GM12878 (cell line): ENCODE results near the gene ANKRD65. TPM values are rescaled to one million over a fixed set of nuclear protein-coding genes. Genes with fewer than 3 reads are reported as not detected.
A peak's percentile ranks its signal among the peaks of the same experiment; 100 is the strongest.

Experiments
- ATF7 ChIP-seq: fragments of 450-650 bp; IDR thresholded peaks from 2 replicates; pipeline ENCODE4 v1.6.1; 2016; ENCODE audit warnings: low read depth, mild to moderate bottlenecking
- BACH1 ChIP-seq: fragments of 450-650 bp; IDR thresholded peaks from 2 replicates; pipeline ENCODE4 v1.6.1; 2017; ENCODE audit warnings: mild to moderate bottlenecking, borderline replicate concordance
- CBFB ChIP-seq: IDR thresholded peaks from 2 replicates; pipeline ENCODE4 v1.6.1; 2016; ENCODE audit warnings: antibody characterized with exemption, low read depth
- CBX5 ChIP-seq: sonication (generic); IDR thresholded peaks from 2 replicates; pipeline ENCODE4 v1.6.1; 2016; ENCODE audit warnings: low read depth, moderate library complexity, mild to moderate bottlenecking, inconsistent platforms
- DPF2 ChIP-seq: fragments of 450-650 bp; IDR thresholded peaks from 2 replicates; pipeline ENCODE4 v1.6.1; 2017; ENCODE audit warnings: mild to moderate bottlenecking
- EP300 ChIP-seq, 2 experiments: fragments of 150-350 bp in 1 of 2; IDR thresholded peaks; 2 replicates each; pipeline ENCODE4 v1.6.1; 2011 to 2012; ENCODE audit warnings: low read depth in 2 of 2, low read length in 2 of 2, borderline replicate concordance in 1 of 2, improper control_type of control experiment in 1 of 2, inconsistent platforms in 1 of 2; ENCODE audit not compliant: control insufficient read depth in 1 of 2
- FOXK2 ChIP-seq: fragments of 450-650 bp; IDR thresholded peaks from 2 replicates; pipeline ENCODE4 v1.6.1; 2017; ENCODE audit warnings: mild to moderate bottlenecking, moderate library complexity
- KLF5 ChIP-seq: fragments of 450-650 bp; IDR thresholded peaks from 2 replicates; pipeline ENCODE4 v1.6.1; 2014; ENCODE audit warnings: mild to moderate bottlenecking; ENCODE audit not compliant: partially characterized antibody
- LARP7 ChIP-seq: fragments of 450-650 bp; IDR thresholded peaks from 2 replicates; pipeline ENCODE4 v1.6.1; 2017; ENCODE audit warnings: mild to moderate bottlenecking
- MEF2B ChIP-seq: fragments of 450-650 bp; IDR thresholded peaks from 2 replicates; pipeline ENCODE4 v1.6.1; 2018; ENCODE audit warnings: mild to moderate bottlenecking, moderate library complexity; ENCODE audit not compliant: partially characterized antibody, poor library complexity, severe bottlenecking
- NFXL1 ChIP-seq: fragments of 450-650 bp; IDR thresholded peaks from 2 replicates; pipeline ENCODE4 v1.6.1; 2017; ENCODE audit warnings: antibody characterized with exemption, mild to moderate bottlenecking, borderline replicate concordance
- PAX5 ChIP-seq: IDR thresholded peaks from 2 replicates; pipeline ENCODE4 v1.6.1; 2011; ENCODE audit warnings: low read depth, low read length, borderline replicate concordance
- PML ChIP-seq: IDR thresholded peaks from 2 replicates; pipeline ENCODE4 v1.6.1; 2012; ENCODE audit warnings: low read length, inconsistent platforms
- POLR2AphosphoS2 ChIP-seq: IDR thresholded peaks from 2 replicates; pipeline ENCODE4 v1.6.1; 2011; ENCODE audit warnings: low read depth, mild to moderate bottlenecking, low read length, improper control_type of control experiment, moderate library complexity
- POLR2AphosphoS5 ChIP-seq: IDR thresholded peaks from 2 replicates; pipeline ENCODE4 v1.6.1; 2011; ENCODE audit warnings: mild to moderate bottlenecking, low read length, inconsistent platforms
- RAD21 ChIP-seq: IDR thresholded peaks from 2 replicates; pipeline ENCODE4 v1.6.1; 2011; ENCODE audit warnings: mild to moderate bottlenecking, low read depth, low read length, moderate library complexity; ENCODE audit not compliant: insufficient read depth
- RCOR1 ChIP-seq: conservative IDR thresholded peaks from 2 replicates; pipeline ENCODE4 v1.6.1; 2012; ENCODE audit warnings: low read depth, low read length, improper control_type of control experiment
- SMC3 ChIP-seq: IDR thresholded peaks from 2 replicates; pipeline ENCODE4 v1.6.1; 2011; ENCODE audit warnings: low read length, improper control_type of control experiment, borderline replicate concordance
- SP1 ChIP-seq: IDR thresholded peaks from one replicate; pipeline ENCODE4 v1.6.1; 2011; ENCODE audit warnings: low read depth, low read length
- TAF1 ChIP-seq: IDR thresholded peaks from 2 replicates; pipeline ENCODE4 v1.6.1; 2011; ENCODE audit warnings: mild to moderate bottlenecking, low read depth, low read length, borderline replicate concordance
- TBL1XR1 ChIP-seq: IDR thresholded peaks from 2 replicates; pipeline ENCODE4 v1.6.1; 2012; ENCODE audit warnings: low read depth, low read length, improper control_type of control experiment
- TCF12 ChIP-seq: IDR thresholded peaks from 2 replicates; pipeline ENCODE4 v1.6.1; 2011; ENCODE audit warnings: low read depth, mild to moderate bottlenecking, low read length
- YBX1 ChIP-seq: fragments of 450-650 bp; IDR thresholded peaks from 2 replicates; pipeline ENCODE4 v1.6.1; 2016; ENCODE audit warnings: antibody characterized with exemption
- ZNF622 ChIP-seq: fragments of 450-650 bp; IDR thresholded peaks from 2 replicates; pipeline ENCODE4 v1.6.1; 2017; ENCODE audit warnings: mild to moderate bottlenecking, inconsistent platforms
- ZZZ3 ChIP-seq: IDR thresholded peaks from 2 replicates; pipeline ENCODE4 v1.6.1; 2011; ENCODE audit warnings: low read depth; ENCODE audit not compliant: control insufficient read depth, insufficient read length
- polyA plus RNA-seq, 11 experiments: library from polyadenylated mRNA; depleted of rRNA in 4 of 11; unstranded in 6 of 11; stranded (reverse) in 5 of 11; fragments of >200 nt; fragmentation: Nextera tagmentation in 4 of 11; fragmentation: Illumina TruSeq in 1 of 11; extraction: Ambion mirVana in 4 of 11; extraction: Trizol in 1 of 11; gene quantifications; 1 replicate in 1 of 11; 2 replicates in 10 of 11; pipeline versions ENCODE4 v1.2.1 to v1.2.3, GENCODE V29; 2011 to 2016; ENCODE audit warnings: inconsistent platforms in 2 of 11, missing spikeins in 2 of 11, low read depth in 1 of 11
- total RNA-seq, 4 experiments: library from RNA; depleted of rRNA in 3 of 4; stranded (reverse); fragments of >200 nt in 3 of 4; fragmentation: Illumina TruSeq in 1 of 4; extraction: Trizol in 1 of 4; gene quantifications; 2 replicates each; pipeline versions ENCODE4 v1.2.1 to v1.2.3, GENCODE V29; 2013 to 2021
- TF ChIP-seq, protein P1 (sequence below): fragments of 450-650 bp; IDR thresholded peaks from 2 replicates; pipeline ENCODE4 v1.6.1; 2017; ENCODE audit warnings: mild to moderate bottlenecking, moderate library complexity
- TF ChIP-seq, protein P2 (sequence below): fragments of 450-650 bp; conservative IDR thresholded peaks from 2 replicates; pipeline ENCODE4 v1.6.1; 2017; ENCODE audit warnings: mild to moderate bottlenecking, moderate library complexity
- TF ChIP-seq, protein P3 (sequence below): IDR thresholded peaks from 2 replicates; pipeline ENCODE4 v1.6.1; 2012; ENCODE audit warnings: low read depth, low read length, improper control_type of control experiment

ANKRD65 gene
- total and polyA plus RNA-seq, 10 of the 15 experiments (the other 5 are each of a cell fraction or from before 2014, with no cell fraction given), result 0.05 to 2.8 (median 0.37) TPM

DNA sequence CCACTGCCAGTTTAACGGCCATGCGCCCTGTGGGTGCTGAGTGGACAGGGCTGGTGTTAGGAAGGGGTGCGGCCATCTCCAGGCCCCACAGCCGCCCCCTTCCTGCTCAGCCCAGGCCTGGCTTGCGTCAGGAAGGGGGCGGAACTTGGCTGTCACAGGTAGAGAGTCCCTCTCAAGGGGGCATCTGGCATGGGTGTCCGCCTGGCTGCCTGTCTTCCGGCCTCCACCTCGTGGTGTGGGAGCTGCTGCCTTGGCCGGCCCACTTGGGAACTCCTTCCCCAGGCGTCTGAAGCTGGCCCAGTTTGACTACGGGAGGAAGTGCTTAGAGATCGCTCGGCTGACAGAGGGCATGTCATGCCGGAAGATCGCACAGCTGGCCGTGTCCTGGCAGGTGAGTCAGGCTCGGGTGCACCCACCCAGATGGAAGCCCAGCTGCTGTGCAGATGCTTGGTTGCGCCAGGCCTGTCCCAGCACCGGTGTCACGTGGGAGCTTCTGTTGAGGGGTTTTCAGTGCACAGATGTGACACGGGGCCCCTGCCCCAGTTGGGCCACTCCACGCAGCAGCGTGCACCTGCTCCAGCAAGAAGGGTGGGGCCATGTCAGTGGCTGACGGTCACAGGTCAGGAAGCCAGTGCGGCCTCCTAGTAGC lies 41.4 kb upstream of the ANKRD65 start (continued):
- TF ChIP-seq, protein P1, sequence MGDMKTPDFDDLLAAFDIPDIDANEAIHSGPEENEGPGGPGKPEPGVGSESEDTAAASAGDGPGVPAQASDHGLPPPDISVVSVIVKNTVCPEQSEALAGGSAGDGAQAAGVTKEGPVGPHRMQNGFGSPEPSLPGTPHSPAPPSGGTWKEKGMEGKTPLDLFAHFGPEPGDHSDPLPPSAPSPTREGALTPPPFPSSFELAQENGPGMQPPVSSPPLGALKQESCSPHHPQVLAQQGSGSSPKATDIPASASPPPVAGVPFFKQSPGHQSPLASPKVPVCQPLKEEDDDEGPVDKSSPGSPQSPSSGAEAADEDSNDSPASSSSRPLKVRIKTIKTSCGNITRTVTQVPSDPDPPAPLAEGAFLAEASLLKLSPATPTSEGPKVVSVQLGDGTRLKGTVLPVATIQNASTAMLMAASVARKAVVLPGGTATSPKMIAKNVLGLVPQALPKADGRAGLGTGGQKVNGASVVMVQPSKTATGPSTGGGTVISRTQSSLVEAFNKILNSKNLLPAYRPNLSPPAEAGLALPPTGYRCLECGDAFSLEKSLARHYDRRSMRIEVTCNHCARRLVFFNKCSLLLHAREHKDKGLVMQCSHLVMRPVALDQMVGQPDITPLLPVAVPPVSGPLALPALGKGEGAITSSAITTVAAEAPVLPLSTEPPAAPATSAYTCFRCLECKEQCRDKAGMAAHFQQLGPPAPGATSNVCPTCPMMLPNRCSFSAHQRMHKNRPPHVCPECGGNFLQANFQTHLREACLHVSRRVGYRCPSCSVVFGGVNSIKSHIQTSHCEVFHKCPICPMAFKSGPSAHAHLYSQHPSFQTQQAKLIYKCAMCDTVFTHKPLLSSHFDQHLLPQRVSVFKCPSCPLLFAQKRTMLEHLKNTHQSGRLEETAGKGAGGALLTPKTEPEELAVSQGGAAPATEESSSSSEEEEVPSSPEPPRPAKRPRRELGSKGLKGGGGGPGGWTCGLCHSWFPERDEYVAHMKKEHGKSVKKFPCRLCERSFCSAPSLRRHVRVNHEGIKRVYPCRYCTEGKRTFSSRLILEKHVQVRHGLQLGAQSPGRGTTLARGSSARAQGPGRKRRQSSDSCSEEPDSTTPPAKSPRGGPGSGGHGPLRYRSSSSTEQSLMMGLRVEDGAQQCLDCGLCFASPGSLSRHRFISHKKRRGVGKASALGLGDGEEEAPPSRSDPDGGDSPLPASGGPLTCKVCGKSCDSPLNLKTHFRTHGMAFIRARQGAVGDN, result 0 out of 2 replicates have a peak, but pooled peaks have one; percentile 82
- TF ChIP-seq NFXL1, result no peak
- TF ChIP-seq CBFB, result no peak
- TF ChIP-seq PAX5, result peak; percentile 72
- TF ChIP-seq BACH1, result no peak
- TF ChIP-seq TCF12, result peak; percentile 98
- no peak for TF ChIP-seq POLR2AphosphoS5
- no peak for TF ChIP-seq RCOR1
- TF ChIP-seq CBX5, result no peak
- TF ChIP-seq TBL1XR1, result no peak
- TF ChIP-seq RAD21, result no peak
- TF ChIP-seq ATF7, result peak; percentile 53
- no peak for TF ChIP-seq ZZZ3
- no peak for TF ChIP-seq SMC3
- TF ChIP-seq MEF2B, result no peak
- TF ChIP-seq LARP7, result peak; percentile 57; the same call in 1 of the 2 replicates
- no peak for TF ChIP-seq POLR2AphosphoS2
- TF ChIP-seq SP1, result no peak
- peak; percentile 34 for TF ChIP-seq KLF5
- no peak for TF ChIP-seq EP300 (IDR thresholded peaks at IDR 0.05; ENCODE audit: borderline replicate concordance in 1 of 2, control insufficient read depth in 1 of 2, low read depth in 2 of 2, low read length in 2 of 2)
- no peak for TF ChIP-seq YBX1
- TF ChIP-seq PML, result no peak
- peak; percentile 36; the same call in 1 of the 2 replicates for TF ChIP-seq DPF2
- TF ChIP-seq TAF1, result no peak
- peak; percentile 58; the same call in 1 of the 2 replicates for TF ChIP-seq FOXK2
- TF ChIP-seq, protein P2, sequence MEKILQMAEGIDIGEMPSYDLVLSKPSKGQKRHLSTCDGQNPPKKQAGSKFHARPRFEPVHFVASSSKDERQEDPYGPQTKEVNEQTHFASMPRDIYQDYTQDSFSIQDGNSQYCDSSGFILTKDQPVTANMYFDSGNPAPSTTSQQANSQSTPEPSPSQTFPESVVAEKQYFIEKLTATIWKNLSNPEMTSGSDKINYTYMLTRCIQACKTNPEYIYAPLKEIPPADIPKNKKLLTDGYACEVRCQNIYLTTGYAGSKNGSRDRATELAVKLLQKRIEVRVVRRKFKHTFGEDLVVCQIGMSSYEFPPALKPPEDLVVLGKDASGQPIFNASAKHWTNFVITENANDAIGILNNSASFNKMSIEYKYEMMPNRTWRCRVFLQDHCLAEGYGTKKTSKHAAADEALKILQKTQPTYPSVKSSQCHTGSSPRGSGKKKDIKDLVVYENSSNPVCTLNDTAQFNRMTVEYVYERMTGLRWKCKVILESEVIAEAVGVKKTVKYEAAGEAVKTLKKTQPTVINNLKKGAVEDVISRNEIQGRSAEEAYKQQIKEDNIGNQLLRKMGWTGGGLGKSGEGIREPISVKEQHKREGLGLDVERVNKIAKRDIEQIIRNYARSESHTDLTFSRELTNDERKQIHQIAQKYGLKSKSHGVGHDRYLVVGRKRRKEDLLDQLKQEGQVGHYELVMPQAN, result peak; percentile 60; the same call in 1 of the 2 replicates
- TF ChIP-seq, protein P3, sequence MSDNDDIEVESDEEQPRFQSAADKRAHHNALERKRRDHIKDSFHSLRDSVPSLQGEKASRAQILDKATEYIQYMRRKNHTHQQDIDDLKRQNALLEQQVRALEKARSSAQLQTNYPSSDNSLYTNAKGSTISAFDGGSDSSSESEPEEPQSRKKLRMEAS, result no peak; the same call in 1 of the 2 replicates
- TF ChIP-seq ZNF622, result no peak
